Natural killer cell (primary cell): ENCODE results near the gene SMAD7. TPM values are rescaled to one million over a fixed set of nuclear protein-coding genes. Genes with fewer than 3 reads are reported as not detected.

Experiments
- ATAC-seq, 3 donors: fragments of 150-1000 bp in 2 of 3; fragments of 200-7000 bp in 1 of 3; cut with Tn5 transposase; 1 replicate in 1 of 3; 2 replicates in 2 of 3; pipeline ENCODE4 v1.10.0; 2021; ENCODE audit warnings: mild to moderate bottlenecking in 2 of 3, moderate library complexity in 2 of 3
- DNase-seq, 2 donors: peaks; one replicate each; pipeline versions ENCODE4 v3.0.0 to v3.0.0-alpha.2; 2013 to 2021; ENCODE audit warnings: mixed read lengths in 1 of 2
- H3K27ac ChIP-seq: one replicate; pipeline ENCODE4 v1.5.1; 2013; ENCODE audit warnings: mild to moderate bottlenecking, low read length
- H3K27me3 ChIP-seq: one replicate; pipeline ENCODE4 v1.6.1; 2013; ENCODE audit warnings: low read length; ENCODE audit not compliant: control insufficient read depth, insufficient read depth
- H3K36me3 ChIP-seq: one replicate; pipeline ENCODE4 v1.6.1; 2013; ENCODE audit warnings: low read length; ENCODE audit not compliant: control insufficient read depth, insufficient read depth
- H3K4me1 ChIP-seq: one replicate; pipeline ENCODE4 v1.6.1; 2013; ENCODE audit warnings: low read length; ENCODE audit not compliant: control insufficient read depth, insufficient read depth
- H3K4me3 ChIP-seq: one replicate; pipeline ENCODE4 v1.5.1; 2013; ENCODE audit warnings: low read length
- H3K9me3 ChIP-seq: one replicate; pipeline ENCODE4 v1.6.1; 2013; ENCODE audit warnings: low read length; ENCODE audit not compliant: control insufficient read depth, insufficient read depth
- H3K27ac Mint-ChIP-seq, 2 donors: one replicate each; pipeline ENCODE4 v1.8.0; 2022; ENCODE audit warnings: mild to moderate bottlenecking in 2 of 2, mixed read lengths in 2 of 2, moderate library complexity in 1 of 2
- H3K27me3 Mint-ChIP-seq, 2 donors: one replicate each; pipeline ENCODE4 v1.8.0; 2022; ENCODE audit warnings: low read depth in 2 of 2, mixed read lengths in 2 of 2
- H3K36me3 Mint-ChIP-seq: one replicate; pipeline ENCODE4 v1.8.0; 2022; ENCODE audit warnings: mixed read lengths
- H3K4me1 Mint-ChIP-seq, 2 donors: one replicate each; pipeline ENCODE4 v1.8.0; 2022; ENCODE audit warnings: mixed read lengths in 2 of 2
- H3K4me3 Mint-ChIP-seq: one replicate; pipeline ENCODE4 v1.8.0; 2022; ENCODE audit warnings: mild to moderate bottlenecking, moderate library complexity, mixed read lengths
- H3K9me3 Mint-ChIP-seq, 2 donors: one replicate each; pipeline ENCODE4 v1.8.0; 2022; ENCODE audit warnings: mixed read lengths in 2 of 2
- CTCF ChIP-seq: fragments of 200-600 bp; IDR thresholded peaks from one replicate; pipeline ENCODE4 v1.8.0; 2022; ENCODE audit warnings: antibody characterized with exemption
- whole genome bisulfite sequencing: methylation state at CpG from one replicate; pipeline ENCODE4 v1.1.7; 2013; ENCODE audit warnings: missing lambda C conversion rate; ENCODE audit not compliant: insufficient coverage; 5-methylcytosine and 5-hydroxymethylcytosine counted together
- intact Hi-C: fragments of 100-400 bp; cut with micrococcal nuclease; formaldehyde crosslinking; loops from one replicate; pipeline ENCODE4 v1.14.2; 2022
- total RNA-seq, 4 donors: library from RNA; stranded (reverse); fragments of 120-200 nt in 1 of 4; gene quantifications; one replicate each; pipeline versions ENCODE4 v1.2.3 to v1.2.4, GENCODE V29; 2013 to 2022

SMAD7 gene
- total RNA-seq, 3 donors from 2014 or later (not counting 1 experiment from before 2014, with no cell fraction given) = 127 to 204 (median 182) TPM

- WGBS = 100% methylated on average over 1 of the region's 1 CpG
Measured at GRCh38 chr18:48905513-48905912, 45.3 kb downstream of the SMAD7 start.

GRCh38 chr18:48904847-48905394 lies 45.8 kb downstream of the SMAD7 start:
- no peaks in the 10 kb centered on the region for H3K27me3 ChIP-seq
- intact Hi-C loops = no loop called here
- H3K27me3 Mint-ChIP-seq = peaks cover 0 to 3% of the 10 kb centered on the region in 2 donors
- H3K9me3 Mint-ChIP-seq = peaks cover 2 to 8% of the 10 kb centered on the region in 2 donors
- 92% methylated on average over 3 of the region's 3 CpGs for WGBS
- H3K4me3 Mint-ChIP-seq = no peak overlapping the region
- ATAC-seq (no peak), DNase-seq (no peak)
- H3K4me3 ChIP-seq = no peak overlapping the region
- peaks cover 9% of the 10 kb centered on the region for H3K4me1 ChIP-seq
- H3K4me1 Mint-ChIP-seq = peaks cover 23 to 26% of the 10 kb centered on the region in 2 donors
- no peaks in the 10 kb centered on the region for H3K36me3 Mint-ChIP-seq
- no peaks in the 10 kb centered on the region for H3K36me3 ChIP-seq
- peaks cover 4% of the 10 kb centered on the region for H3K9me3 ChIP-seq
- H3K27ac ChIP-seq = no peak overlapping the region
- no peak overlapping the region for H3K27ac Mint-ChIP-seq
- no peak for TF ChIP-seq CTCF

More at GRCh38 chr18:48905513-48905912, 45.3 kb downstream of the SMAD7 start:
- intact Hi-C loops = no loop called here
- peaks cover 2 to 8% of the 10 kb centered on the region in 2 donors for H3K9me3 Mint-ChIP-seq
- ATAC-seq = no peak
- no peaks in the 10 kb centered on the region for H3K36me3 Mint-ChIP-seq
- TF ChIP-seq CTCF = no peak
- peaks cover 0 to 3% of the 10 kb centered on the region in 2 donors for H3K27me3 Mint-ChIP-seq
- no peak overlapping the region for H3K27ac Mint-ChIP-seq
- no peak for DNase-seq
- Histone ChIP-seq H3K4me1 (peaks cover 13% of the 10 kb centered on the region), H3K4me3 (no peak overlapping the region), H3K27me3 (no peaks in the 10 kb centered on the region), H3K36me3 (no peaks in the 10 kb centered on the region), H3K27ac (no peak overlapping the region), H3K9me3 (peaks cover 4% of the 10 kb centered on the region)
- H3K4me1 Mint-ChIP-seq = peaks cover 18 to 32% of the 10 kb centered on the region in 2 donors
- H3K4me3 Mint-ChIP-seq = no peak overlapping the region

- intact Hi-C loops = no loop called here
- Mint-ChIP-seq H3K9me3 (peaks cover 2 to 8% of the 10 kb centered on the region in 2 donors), H3K36me3 (no peaks in the 10 kb centered on the region), H3K4me1 (peaks cover 18 to 20% of the 10 kb centered on the region in 2 donors), H3K27me3 (peaks cover 0 to 3% of the 10 kb centered on the region in 2 donors), H3K4me3 (no peak overlapping the region), H3K27ac (no peak overlapping the region)
- no peak overlapping the region for H3K4me3 ChIP-seq
- no peak overlapping the region for H3K27ac ChIP-seq
- peaks cover 4% of the 10 kb centered on the region for H3K9me3 ChIP-seq
- TF ChIP-seq CTCF = no peak
- no peak for ATAC-seq
- no peaks in the 10 kb centered on the region for H3K27me3 ChIP-seq
- DNase-seq = no peak
- no peaks in the 10 kb centered on the region for H3K36me3 ChIP-seq
- H3K4me1 ChIP-seq = peaks cover 3% of the 10 kb centered on the region
- WGBS = 100% methylated on average over 2 of the region's 2 CpGs
Measured at GRCh38 chr18:48904091-48904490, 46.7 kb downstream of the SMAD7 start.
